ENCODE data around the gene OR10A3. TPM values are rescaled to one million over a fixed set of nuclear protein-coding genes. Genes with fewer than 3 reads are reported as not detected.
A peak's percentile ranks its signal among the peaks of the same experiment; 100 is the strongest.

Gene OR10A3
- total RNA-seq, 1 donor: under 0.01 TPM

DNA sequence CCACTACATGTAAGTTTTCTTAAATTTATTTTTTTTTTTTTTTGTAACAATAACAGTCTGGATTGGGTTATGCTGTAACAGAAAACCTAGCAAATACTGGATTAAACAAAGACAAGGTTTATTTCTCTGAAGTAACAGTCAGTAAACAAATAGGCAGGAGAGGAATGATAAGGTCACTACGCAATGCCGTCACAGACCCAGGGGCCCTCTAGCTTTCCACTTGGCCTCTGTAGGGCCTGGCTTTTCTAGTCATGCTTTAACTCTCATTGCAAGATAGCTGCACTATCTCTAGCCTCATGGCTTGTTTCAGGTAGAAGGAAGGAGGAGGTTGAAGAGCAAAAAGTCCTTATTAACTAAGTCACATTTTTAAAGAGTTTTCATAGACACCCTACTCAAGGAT lies 17.0 kb downstream of the OR10A3 start:
- no peaks in the 10 kb centered on the region for H4K20me1 ChIP-seq (ENCODE audit: insufficient read depth, low read length)
- no peak overlapping the region for H3K27ac ChIP-seq (ENCODE audit: low read depth, low read length)
- H3K79me2 ChIP-seq (ENCODE audit: insufficient read depth, low read length): no peaks in the 10 kb centered on the region
- H3K27me3 ChIP-seq (ENCODE audit: insufficient read depth, low read length): no peaks in the 10 kb centered on the region
- H3K36me3 ChIP-seq (ENCODE audit: insufficient read depth, low read length): no peaks in the 10 kb centered on the region
- H3K4me1 ChIP-seq (ENCODE audit: insufficient read depth, low read length): no peaks in the 10 kb centered on the region
- H3K9me3 ChIP-seq (ENCODE audit: low read depth, low read length): no peaks in the 10 kb centered on the region
- H3K4me2 ChIP-seq (ENCODE audit: insufficient read depth, low read length): no peak overlapping the region
- no peak for DNase-seq (ENCODE audit: insufficient read length, low spot score, missing footprints)
- TF ChIP-seq, protein P1, sequence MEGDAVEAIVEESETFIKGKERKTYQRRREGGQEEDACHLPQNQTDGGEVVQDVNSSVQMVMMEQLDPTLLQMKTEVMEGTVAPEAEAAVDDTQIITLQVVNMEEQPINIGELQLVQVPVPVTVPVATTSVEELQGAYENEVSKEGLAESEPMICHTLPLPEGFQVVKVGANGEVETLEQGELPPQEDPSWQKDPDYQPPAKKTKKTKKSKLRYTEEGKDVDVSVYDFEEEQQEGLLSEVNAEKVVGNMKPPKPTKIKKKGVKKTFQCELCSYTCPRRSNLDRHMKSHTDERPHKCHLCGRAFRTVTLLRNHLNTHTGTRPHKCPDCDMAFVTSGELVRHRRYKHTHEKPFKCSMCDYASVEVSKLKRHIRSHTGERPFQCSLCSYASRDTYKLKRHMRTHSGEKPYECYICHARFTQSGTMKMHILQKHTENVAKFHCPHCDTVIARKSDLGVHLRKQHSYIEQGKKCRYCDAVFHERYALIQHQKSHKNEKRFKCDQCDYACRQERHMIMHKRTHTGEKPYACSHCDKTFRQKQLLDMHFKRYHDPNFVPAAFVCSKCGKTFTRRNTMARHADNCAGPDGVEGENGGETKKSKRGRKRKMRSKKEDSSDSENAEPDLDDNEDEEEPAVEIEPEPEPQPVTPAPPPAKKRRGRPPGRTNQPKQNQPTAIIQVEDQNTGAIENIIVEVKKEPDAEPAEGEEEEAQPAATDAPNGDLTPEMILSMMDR (IDR thresholded peaks at IDR 0.05; ENCODE audit: extremely low read depth, low read depth, low read length): no peak
- H3K4me3 ChIP-seq (ENCODE audit: insufficient read depth, low read length): no peak overlapping the region
- H2AFZ ChIP-seq (ENCODE audit: low read length): no peak overlapping the region

DNA sequence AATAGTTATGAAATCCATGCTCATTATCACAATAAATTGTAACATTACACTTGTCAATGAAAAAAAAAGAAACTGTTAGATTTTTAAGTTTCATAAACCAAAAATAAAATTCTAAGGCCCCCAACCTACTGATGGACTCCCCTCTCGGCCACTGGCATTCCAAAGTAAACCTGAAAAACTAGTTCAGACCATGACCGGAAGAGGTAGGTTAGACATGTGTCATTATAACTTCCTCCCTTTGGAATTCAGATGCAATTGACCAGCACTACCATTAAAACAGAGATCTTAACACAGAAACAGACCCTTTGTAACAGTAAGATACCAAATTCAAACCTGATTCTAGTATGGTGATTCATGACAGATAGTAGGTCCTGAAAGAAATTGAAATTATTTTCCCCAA lies 23.4 kb downstream of the OR10A3 start:
- Histone ChIP-seq H2AFZ (ENCODE audit: low read length) (no peak overlapping the region), H3K4me3 (ENCODE audit: insufficient read depth, low read length) (no peak overlapping the region), H3K27ac (ENCODE audit: low read depth, low read length) (no peak overlapping the region), H3K79me2 (ENCODE audit: insufficient read depth, low read length) (no peaks in the 10 kb centered on the region), H3K4me2 (ENCODE audit: insufficient read depth, low read length) (no peak overlapping the region), H3K36me3 (ENCODE audit: insufficient read depth, low read length) (no peaks in the 10 kb centered on the region), H4K20me1 (ENCODE audit: insufficient read depth, low read length) (no peaks in the 10 kb centered on the region), H3K9me3 (ENCODE audit: low read depth, low read length) (no peaks in the 10 kb centered on the region), H3K27me3 (ENCODE audit: insufficient read depth, low read length) (no peaks in the 10 kb centered on the region), H3K4me1 (ENCODE audit: insufficient read depth, low read length) (no peaks in the 10 kb centered on the region)
- no peak for DNase-seq (ENCODE audit: insufficient read length, low spot score, missing footprints)
- TF ChIP-seq, protein P1 (IDR thresholded peaks at IDR 0.05; ENCODE audit: extremely low read depth, low read depth, low read length): no peak

DNA sequence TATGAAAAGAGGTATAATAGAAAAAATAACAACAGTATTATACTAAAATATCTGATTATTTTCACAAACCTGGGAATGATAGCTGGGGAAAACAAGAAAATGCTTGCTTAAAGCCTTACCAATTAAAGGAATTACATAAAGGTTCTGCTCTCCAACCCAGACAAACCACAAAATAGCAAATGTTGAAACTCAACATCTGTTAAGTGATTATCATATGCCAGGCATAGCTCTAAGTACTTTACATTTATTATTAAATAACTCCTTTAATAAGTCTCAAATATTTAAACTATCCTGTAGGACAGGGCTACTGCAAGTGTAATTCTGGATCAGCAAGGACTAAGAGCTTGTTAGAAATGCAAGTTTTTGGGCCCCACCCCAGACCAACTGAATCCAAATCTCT lies 30.5 kb downstream of the OR10A3 start:
- Histone ChIP-seq H3K79me2 (ENCODE audit: insufficient read depth, low read length) (no peaks in the 10 kb centered on the region), H3K4me3 (ENCODE audit: insufficient read depth, low read length) (no peak overlapping the region), H3K27me3 (ENCODE audit: insufficient read depth, low read length) (no peaks in the 10 kb centered on the region), H3K4me2 (ENCODE audit: insufficient read depth, low read length) (no peak overlapping the region), H3K36me3 (ENCODE audit: insufficient read depth, low read length) (no peaks in the 10 kb centered on the region), H3K9me3 (ENCODE audit: low read depth, low read length) (no peaks in the 10 kb centered on the region), H3K27ac (ENCODE audit: low read depth, low read length) (no peak overlapping the region), H3K4me1 (ENCODE audit: insufficient read depth, low read length) (peaks cover 12% of the 10 kb centered on the region), H2AFZ (ENCODE audit: low read length) (no peak overlapping the region), H4K20me1 (ENCODE audit: insufficient read depth, low read length) (no peaks in the 10 kb centered on the region)
- no peak for DNase-seq (ENCODE audit: insufficient read length, low spot score, missing footprints)
- TF ChIP-seq, protein P1 (IDR thresholded peaks at IDR 0.05; ENCODE audit: extremely low read depth, low read depth, low read length): no peak

DNA sequence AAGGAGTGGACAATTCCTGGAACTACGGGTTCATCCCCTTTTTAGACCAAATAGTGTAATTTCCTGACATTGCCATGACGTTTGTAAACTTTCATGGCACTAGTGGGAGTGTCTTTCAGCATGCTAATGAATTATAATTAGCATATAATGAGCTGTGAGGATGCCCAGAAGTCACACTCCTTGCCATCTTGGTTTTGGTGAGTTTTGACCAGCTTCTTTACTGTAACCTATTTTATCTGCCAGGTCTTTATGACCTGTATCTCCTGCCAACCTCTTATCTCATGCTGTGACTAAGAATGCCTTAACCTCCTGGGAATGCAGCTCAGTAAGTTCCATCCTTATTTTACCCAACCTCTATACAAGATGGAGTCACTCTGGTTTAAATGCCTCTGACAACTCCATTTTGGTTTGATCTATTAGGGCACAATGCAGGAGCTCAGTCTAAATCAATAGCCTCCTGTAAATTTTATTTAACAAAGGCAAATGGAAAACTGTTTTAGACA lies 31.2 kb downstream of the OR10A3 start:
- no peak overlapping the region for H3K4me2 ChIP-seq (ENCODE audit: insufficient read depth, low read length)
- H2AFZ ChIP-seq (ENCODE audit: low read length): peak overlapping the region; percentile 8
- H3K4me1 ChIP-seq (ENCODE audit: insufficient read depth, low read length): peaks cover 18% of the 10 kb centered on the region
- no peaks in the 10 kb centered on the region for H4K20me1 ChIP-seq (ENCODE audit: insufficient read depth, low read length)
- H3K36me3 ChIP-seq (ENCODE audit: insufficient read depth, low read length): no peaks in the 10 kb centered on the region
- H3K27ac ChIP-seq (ENCODE audit: low read depth, low read length): no peak overlapping the region
- no peaks in the 10 kb centered on the region for H3K9me3 ChIP-seq (ENCODE audit: low read depth, low read length)
- no peaks in the 10 kb centered on the region for H3K27me3 ChIP-seq (ENCODE audit: insufficient read depth, low read length)
- no peaks in the 10 kb centered on the region for H3K79me2 ChIP-seq (ENCODE audit: insufficient read depth, low read length)
- no peak for DNase-seq (ENCODE audit: insufficient read length, low spot score, missing footprints)
- TF ChIP-seq, protein P1 (IDR thresholded peaks at IDR 0.05; ENCODE audit: extremely low read depth, low read depth, low read length): no peak
- H3K4me3 ChIP-seq (ENCODE audit: insufficient read depth, low read length): no peak overlapping the region

Data from osteoblast (primary cell).